ENCODE results near the gene ASH1L.

ASH1L gene

DNA sequence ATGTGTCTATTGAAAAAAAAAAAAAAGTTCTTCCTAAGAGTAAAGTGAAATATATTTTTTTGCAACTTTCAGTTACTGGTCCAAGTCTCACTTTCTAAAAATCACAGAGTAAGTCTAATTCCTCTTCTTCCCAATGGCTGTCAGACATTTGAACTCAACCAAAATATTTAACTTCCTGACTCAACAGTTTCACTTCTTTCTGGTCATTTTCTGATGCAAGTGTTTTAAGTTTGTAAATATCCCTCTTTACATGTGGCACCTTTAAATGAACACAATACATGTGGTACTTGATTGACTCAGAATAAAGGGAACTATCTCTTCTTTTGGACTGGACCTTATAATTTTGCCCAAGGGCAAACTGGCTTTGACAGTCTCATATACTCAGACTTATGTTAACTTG, 76.7 kb downstream of the ASH1L start:
- H3K27ac Mint-ChIP-seq = no peak overlapping the region
- no peaks in the 10 kb centered on the region for H3K27me3 Mint-ChIP-seq
- no peak overlapping the region for H3K4me3 Mint-ChIP-seq

GRCh38 chr1:155485222-155485621, 77.4 kb downstream of the ASH1L start:
- H3K9me3 Mint-ChIP-seq = no peaks in the 10 kb centered on the region

More for the DNA sequence above, 76.7 kb downstream of the ASH1L start:
- H3K36me3 Mint-ChIP-seq = peaks cover 12% of the 10 kb centered on the region
- H3K9me3 Mint-ChIP-seq = no peaks in the 10 kb centered on the region
- peaks cover 18% of the 10 kb centered on the region for H3K4me1 Mint-ChIP-seq

GRCh38 chr1:155481741-155482241, 80.8 kb downstream of the ASH1L start:
- Mint-ChIP-seq H3K9me3 (no peaks in the 10 kb centered on the region), H3K4me1 (peaks cover 33% of the 10 kb centered on the region), H3K36me3 (peaks cover 31% of the 10 kb centered on the region), H3K27ac (no peak overlapping the region), H3K4me3 (no peak overlapping the region), H3K27me3 (no peaks in the 10 kb centered on the region)

More at GRCh38 chr1:155485222-155485621, 77.4 kb downstream of the ASH1L start:
- peaks cover 15% of the 10 kb centered on the region for H3K36me3 Mint-ChIP-seq
- peaks cover 13% of the 10 kb centered on the region for H3K4me1 Mint-ChIP-seq
- H3K27ac Mint-ChIP-seq = no peak overlapping the region
- H3K4me3 Mint-ChIP-seq = no peak overlapping the region
- no peaks in the 10 kb centered on the region for H3K27me3 Mint-ChIP-seq

GRCh38 chr1:155479205-155479604, 83.4 kb downstream of the ASH1L start:
- peaks cover 41% of the 10 kb centered on the region for H3K36me3 Mint-ChIP-seq
- H3K27ac Mint-ChIP-seq = no peak overlapping the region
- no peak overlapping the region for H3K4me3 Mint-ChIP-seq
- H3K27me3 Mint-ChIP-seq = no peaks in the 10 kb centered on the region
- no peaks in the 10 kb centered on the region for H3K9me3 Mint-ChIP-seq
- H3K4me1 Mint-ChIP-seq = peaks cover 36% of the 10 kb centered on the region

DNA sequence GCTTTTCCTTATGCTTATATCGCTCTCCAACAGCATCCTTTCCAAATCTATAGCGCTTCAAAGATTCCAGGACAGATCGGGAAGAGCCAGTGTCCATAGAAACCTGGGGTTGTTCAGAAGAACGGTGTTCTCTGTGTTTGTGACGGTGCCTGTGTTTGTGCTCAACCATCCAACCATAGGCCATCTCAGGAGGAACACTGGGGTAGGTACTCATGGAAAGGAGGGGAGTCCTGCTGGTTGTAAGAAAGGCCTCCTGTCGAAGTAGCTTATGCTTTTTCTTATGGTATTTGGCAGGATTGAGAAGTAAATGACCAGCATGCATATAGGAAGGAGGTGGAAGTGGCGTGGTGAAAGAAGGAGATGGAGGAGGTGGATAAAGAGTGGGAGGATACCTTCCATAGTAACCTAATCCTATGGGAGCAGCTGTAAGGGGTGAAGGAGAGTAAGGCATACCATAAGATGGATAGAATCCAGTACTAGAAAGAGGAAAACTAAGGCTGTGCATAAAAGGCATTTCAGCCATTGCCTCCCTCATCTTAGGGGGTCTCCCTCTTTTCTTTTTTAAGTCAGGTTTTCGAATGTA, 84.2 kb downstream of the ASH1L start:
- H3K4me1 Mint-ChIP-seq = peaks cover 35% of the 10 kb centered on the region
- no peaks in the 10 kb centered on the region for H3K27me3 Mint-ChIP-seq
- H3K4me3 Mint-ChIP-seq = no peak overlapping the region
- H3K9me3 Mint-ChIP-seq = no peaks in the 10 kb centered on the region
- peaks cover 43% of the 10 kb centered on the region for H3K36me3 Mint-ChIP-seq
- H3K27ac Mint-ChIP-seq = no peak overlapping the region

- H3K4me3 Mint-ChIP-seq = no peak overlapping the region
- H3K27me3 Mint-ChIP-seq = no peaks in the 10 kb centered on the region
Observed at GRCh38 chr1:155474146-155474545, 88.5 kb downstream of the ASH1L start.

GRCh38 chr1:155473151-155473821, 89.3 kb downstream of the ASH1L start:
- H3K4me3 Mint-ChIP-seq = no peak overlapping the region
- no peaks in the 10 kb centered on the region for H3K9me3 Mint-ChIP-seq
- no peak overlapping the region for H3K27ac Mint-ChIP-seq
- no peaks in the 10 kb centered on the region for H3K27me3 Mint-ChIP-seq
- H3K36me3 Mint-ChIP-seq = peaks cover 34% of the 10 kb centered on the region
- peaks cover 37% of the 10 kb centered on the region for H3K4me1 Mint-ChIP-seq

More at GRCh38 chr1:155474146-155474545, 88.5 kb downstream of the ASH1L start:
- Mint-ChIP-seq H3K36me3 (peaks cover 39% of the 10 kb centered on the region), H3K4me1 (peaks cover 36% of the 10 kb centered on the region), H3K27ac (no peak overlapping the region), H3K9me3 (no peaks in the 10 kb centered on the region)

- H3K36me3 Mint-ChIP-seq = peaks cover 31% of the 10 kb centered on the region
- peaks cover 40% of the 10 kb centered on the region for H3K4me1 Mint-ChIP-seq
- no peaks in the 10 kb centered on the region for H3K27me3 Mint-ChIP-seq
Observed at GRCh38 chr1:155472491-155473083, 90.0 kb downstream of the ASH1L start.

GRCh38 chr1:155471891-155472290, 90.7 kb downstream of the ASH1L start:
- peaks cover 47% of the 10 kb centered on the region for H3K4me1 Mint-ChIP-seq
- H3K27ac Mint-ChIP-seq = no peak overlapping the region
- no peaks in the 10 kb centered on the region for H3K9me3 Mint-ChIP-seq
- H3K27me3 Mint-ChIP-seq = no peaks in the 10 kb centered on the region
- peaks cover 31% of the 10 kb centered on the region for H3K36me3 Mint-ChIP-seq
- no peak overlapping the region for H3K4me3 Mint-ChIP-seq

More at GRCh38 chr1:155472491-155473083, 90.0 kb downstream of the ASH1L start:
- no peaks in the 10 kb centered on the region for H3K9me3 Mint-ChIP-seq
- H3K4me3 Mint-ChIP-seq = no peak overlapping the region
- peak overlapping the region; percentile 35 for H3K27ac Mint-ChIP-seq

DNA sequence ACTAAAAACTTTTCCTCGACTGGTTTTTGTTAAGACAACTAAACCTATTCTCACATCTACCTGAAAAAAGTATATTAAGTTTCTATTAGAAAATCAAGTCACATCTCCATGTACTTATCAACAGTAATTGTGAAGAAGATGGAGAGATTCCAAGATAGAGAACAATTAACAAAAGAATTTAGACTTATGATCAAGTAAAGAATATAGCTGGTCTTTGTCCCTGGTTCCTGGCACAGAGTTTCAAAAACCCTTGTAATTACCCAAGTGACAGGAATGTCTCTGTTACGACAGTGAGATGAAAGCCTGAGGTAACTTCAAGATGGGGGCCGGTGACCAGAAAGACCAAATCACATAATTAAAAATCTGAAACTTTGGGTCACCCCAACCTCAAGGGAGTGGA, 91.6 kb downstream of the ASH1L start:
- peaks cover 31% of the 10 kb centered on the region for H3K36me3 Mint-ChIP-seq

GRCh38 chr1:155466996-155467395, 95.6 kb downstream of the ASH1L start:
- H3K36me3 Mint-ChIP-seq = peaks cover 17% of the 10 kb centered on the region
- no peaks in the 10 kb centered on the region for H3K27me3 Mint-ChIP-seq
- no peaks in the 10 kb centered on the region for H3K9me3 Mint-ChIP-seq
- H3K27ac Mint-ChIP-seq = peak overlapping the region; percentile 89
- H3K4me3 Mint-ChIP-seq = peak overlapping the region; percentile 47
- peaks cover 72% of the 10 kb centered on the region for H3K4me1 Mint-ChIP-seq

More for the DNA sequence above, 91.6 kb downstream of the ASH1L start:
- Mint-ChIP-seq H3K27me3 (no peaks in the 10 kb centered on the region), H3K27ac (no peak overlapping the region), H3K9me3 (no peaks in the 10 kb centered on the region), H3K4me3 (no peak overlapping the region), H3K4me1 (peaks cover 55% of the 10 kb centered on the region)

DNA sequence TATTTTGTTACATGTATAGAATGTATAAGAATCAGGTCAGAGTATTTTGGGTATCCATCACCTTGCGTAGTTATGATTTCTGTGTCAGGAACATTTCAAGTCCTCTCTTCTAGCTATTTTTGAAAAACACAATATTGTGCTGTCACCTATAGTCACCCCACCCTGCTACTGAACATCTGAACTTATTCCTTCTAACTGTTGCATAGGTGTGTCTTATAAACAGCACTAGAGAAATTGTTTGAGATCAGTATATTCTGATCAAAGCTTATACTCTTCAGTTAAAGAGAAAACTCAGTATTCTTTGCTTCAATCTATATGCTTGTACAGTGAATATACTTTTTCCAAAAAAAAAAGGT, 96.0 kb downstream of the ASH1L start:
- peak overlapping the region; percentile 90 for H3K27ac Mint-ChIP-seq
- H3K36me3 Mint-ChIP-seq = peaks cover 15% of the 10 kb centered on the region
- H3K27me3 Mint-ChIP-seq = no peaks in the 10 kb centered on the region
- H3K9me3 Mint-ChIP-seq = no peaks in the 10 kb centered on the region
- H3K4me1 Mint-ChIP-seq = peaks cover 71% of the 10 kb centered on the region
- H3K4me3 Mint-ChIP-seq = peak overlapping the region; percentile 33

GRCh38 chr1:155463865-155464650, 98.5 kb downstream of the ASH1L start:
- Mint-ChIP-seq H3K4me1 (peaks cover 64% of the 10 kb centered on the region), H3K27me3 (no peaks in the 10 kb centered on the region), H3K27ac (peak overlapping the region; percentile 72), H3K4me3 (no peak overlapping the region), H3K9me3 (no peaks in the 10 kb centered on the region), H3K36me3 (peaks cover 16% of the 10 kb centered on the region)

DNA sequence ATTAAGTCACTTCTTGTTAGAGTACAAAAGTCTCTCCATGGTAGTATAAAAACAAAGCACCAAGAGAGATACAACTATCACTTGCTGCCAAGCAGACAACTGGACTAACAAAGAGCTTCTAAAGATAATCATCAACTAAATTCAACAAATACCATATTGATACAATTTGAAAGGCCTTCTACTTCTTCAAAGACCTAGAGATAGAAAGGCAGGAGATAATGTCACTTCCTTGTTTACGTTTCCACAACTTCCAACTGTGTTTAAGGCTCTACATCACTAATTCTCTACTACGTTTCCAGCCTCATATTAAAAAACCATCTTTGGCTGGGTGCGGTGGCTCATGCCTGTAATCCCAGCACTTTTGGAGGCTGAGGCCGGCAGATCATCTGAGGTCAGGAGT, 104.5 kb downstream of the ASH1L start:
- no peak overlapping the region for H3K4me3 Mint-ChIP-seq
- peaks cover 31% of the 10 kb centered on the region for H3K4me1 Mint-ChIP-seq
- H3K36me3 Mint-ChIP-seq = peaks cover 23% of the 10 kb centered on the region
- no peaks in the 10 kb centered on the region for H3K27me3 Mint-ChIP-seq
- H3K9me3 Mint-ChIP-seq = no peaks in the 10 kb centered on the region
- no peak overlapping the region for H3K27ac Mint-ChIP-seq

DNA sequence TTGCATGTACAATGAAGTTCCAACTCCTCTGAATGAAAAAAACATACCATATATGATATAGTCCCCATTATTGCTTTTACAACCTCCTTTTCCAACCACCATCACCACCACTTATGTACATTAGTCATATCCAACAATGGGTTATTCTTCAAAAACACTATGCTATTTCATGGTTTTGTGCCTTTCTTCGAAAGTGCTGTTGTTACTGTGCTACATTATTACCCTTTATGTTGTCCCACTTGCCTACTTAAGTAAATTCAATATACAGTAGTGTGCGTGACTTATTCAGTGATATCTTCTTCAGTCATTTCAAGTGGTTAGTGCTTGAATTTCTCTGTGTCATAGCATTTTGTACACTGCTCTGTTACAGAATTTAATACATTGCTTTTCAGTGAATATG, 105.3 kb downstream of the ASH1L start:
- H3K4me3 Mint-ChIP-seq = no peak overlapping the region
- H3K9me3 Mint-ChIP-seq = no peaks in the 10 kb centered on the region
- no peaks in the 10 kb centered on the region for H3K27me3 Mint-ChIP-seq
- H3K4me1 Mint-ChIP-seq = peaks cover 25% of the 10 kb centered on the region
- peaks cover 22% of the 10 kb centered on the region for H3K36me3 Mint-ChIP-seq
- H3K27ac Mint-ChIP-seq = no peak overlapping the region

Data from activated naive CD4-positive, alpha-beta T cell treated with anti-CD3 and anti-CD28 coated beads, Interleukin-2, amount 50 U/mL, for 24 hours (primary cell).